ENCODE data around the gene VPS4B.

- TF ChIP-seq CTCF (IDR thresholded peaks at IDR 0.05) (no peak), POLR2A (IDR thresholded peaks at IDR 0.05) (no peak)
Observed at GRCh38 chr18:63397349-63397748, 24.9 kb downstream of the VPS4B start.
